HG03342 (cell line): ENCODE measurements around the gene LRP1.

ENCODE experiments used
- ATAC-seq: cut with Tn5 transposase; IDR thresholded peaks from one replicate; pipeline ENCODE4 v1.9.1; 2021; ENCODE audit warnings: mild to moderate bottlenecking, moderate library complexity; ENCODE audit not compliant: unreplicated experiment

LRP1 gene

DNA sequence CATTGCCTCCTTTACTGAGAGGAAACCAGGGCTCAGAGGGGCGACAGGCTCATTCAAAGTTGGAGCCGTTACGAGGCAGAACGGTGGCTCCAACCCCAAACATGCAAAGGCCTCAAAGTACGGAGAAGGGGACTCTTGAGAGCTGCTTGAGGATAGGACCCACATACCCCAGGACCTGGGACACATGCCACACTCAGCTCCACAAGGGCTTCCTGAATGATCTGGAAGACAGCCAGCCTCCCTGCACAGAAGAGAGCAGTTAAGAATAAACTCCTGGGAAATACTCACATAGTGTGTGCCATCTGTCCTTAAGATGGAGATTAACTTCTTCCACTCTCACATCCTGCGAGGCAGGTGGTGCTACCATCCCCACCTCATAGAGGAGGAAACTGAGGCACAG lies 61.8 kb downstream of the LRP1 start:
- no peak for ATAC-seq

DNA sequence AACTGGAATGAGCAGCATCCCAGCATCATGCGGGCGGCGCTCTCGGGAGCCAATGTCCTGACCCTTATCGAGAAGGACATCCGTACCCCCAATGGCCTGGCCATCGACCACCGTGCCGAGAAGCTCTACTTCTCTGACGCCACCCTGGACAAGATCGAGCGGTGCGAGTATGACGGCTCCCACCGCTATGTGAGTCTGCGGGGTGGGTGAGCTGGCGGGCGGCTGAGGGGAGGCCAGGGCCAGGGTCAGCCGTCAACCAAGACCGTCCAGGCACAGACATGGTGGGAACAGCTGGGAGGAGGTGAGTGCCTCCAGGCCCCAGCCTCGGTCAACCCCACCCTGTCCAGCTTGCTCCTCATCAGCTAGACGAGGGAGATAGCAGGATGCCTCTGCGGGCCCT lies 62.5 kb downstream of the LRP1 start:
- ATAC-seq, result no peak

DNA sequence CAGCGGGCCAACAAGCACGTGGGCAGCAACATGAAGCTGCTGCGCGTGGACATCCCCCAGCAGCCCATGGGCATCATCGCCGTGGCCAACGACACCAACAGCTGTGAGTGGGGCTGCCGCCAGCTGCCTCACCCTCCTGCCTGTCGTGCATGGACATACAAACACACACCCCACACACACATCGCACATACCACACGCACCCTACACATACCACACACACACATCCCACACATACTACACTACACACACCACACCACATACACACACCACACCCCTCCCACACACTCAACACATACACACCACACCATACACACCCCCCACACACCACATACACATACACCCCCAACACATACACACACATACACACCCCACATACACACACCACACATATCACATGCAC lies 63.1 kb downstream of the LRP1 start:
- ATAC-seq, result no peak

DNA sequence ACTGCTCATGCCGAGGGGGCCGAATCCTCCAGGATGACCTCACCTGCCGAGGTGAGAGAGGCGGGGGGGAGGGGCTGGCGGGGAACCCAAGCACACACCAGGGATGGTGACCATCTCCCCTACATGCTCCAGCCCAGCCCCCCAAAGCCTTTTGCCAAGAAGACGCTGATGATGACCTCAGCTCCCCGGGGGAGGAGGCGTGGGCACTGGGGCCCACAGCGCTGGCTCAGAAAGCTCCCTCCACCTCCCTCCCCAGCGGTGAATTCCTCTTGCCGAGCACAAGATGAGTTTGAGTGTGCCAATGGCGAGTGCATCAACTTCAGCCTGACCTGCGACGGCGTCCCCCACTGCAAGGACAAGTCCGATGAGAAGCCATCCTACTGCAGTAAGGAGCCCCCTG lies 64.6 kb downstream of the LRP1 start:
- no peak for ATAC-seq

DNA sequence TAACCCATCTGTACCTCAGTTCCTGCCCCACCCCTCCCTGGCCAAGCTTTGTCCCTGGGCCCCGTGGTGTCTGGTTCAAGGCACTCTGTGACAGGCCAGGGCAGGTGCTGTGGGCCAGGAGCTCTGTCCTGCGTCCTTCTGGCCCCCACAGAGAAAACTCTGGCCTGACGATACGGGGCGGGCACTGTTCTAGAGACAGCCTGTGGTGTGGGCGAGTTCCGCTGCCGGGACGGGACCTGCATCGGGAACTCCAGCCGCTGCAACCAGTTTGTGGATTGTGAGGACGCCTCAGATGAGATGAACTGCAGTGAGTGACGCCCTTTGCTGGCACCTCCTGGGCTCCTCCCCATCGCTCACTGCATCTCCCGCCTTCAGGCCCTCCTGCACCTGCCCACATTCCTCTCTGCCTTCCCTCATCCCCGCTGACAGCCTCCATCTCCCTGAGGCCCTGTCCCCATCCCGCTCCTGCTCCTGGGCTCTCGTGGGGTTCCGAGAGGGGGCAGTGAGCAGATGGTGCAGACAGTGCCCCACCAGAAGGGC lies 65.5 kb downstream of the LRP1 start:
- no peak for ATAC-seq

DNA sequence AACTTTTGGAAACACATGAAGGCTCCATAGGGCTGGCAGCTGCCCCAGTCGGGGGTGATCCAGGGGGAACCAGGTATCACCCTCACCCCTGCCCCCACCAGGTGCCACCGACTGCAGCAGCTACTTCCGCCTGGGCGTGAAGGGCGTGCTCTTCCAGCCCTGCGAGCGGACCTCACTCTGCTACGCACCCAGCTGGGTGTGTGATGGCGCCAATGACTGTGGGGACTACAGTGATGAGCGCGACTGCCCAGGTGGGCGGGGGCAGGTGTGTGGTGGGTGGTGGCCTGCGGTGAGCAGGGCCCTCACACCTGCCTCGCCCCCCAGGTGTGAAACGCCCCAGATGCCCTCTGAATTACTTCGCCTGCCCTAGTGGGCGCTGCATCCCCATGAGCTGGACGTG lies 66.0 kb downstream of the LRP1 start:
- ATAC-seq, result no peak

DNA sequence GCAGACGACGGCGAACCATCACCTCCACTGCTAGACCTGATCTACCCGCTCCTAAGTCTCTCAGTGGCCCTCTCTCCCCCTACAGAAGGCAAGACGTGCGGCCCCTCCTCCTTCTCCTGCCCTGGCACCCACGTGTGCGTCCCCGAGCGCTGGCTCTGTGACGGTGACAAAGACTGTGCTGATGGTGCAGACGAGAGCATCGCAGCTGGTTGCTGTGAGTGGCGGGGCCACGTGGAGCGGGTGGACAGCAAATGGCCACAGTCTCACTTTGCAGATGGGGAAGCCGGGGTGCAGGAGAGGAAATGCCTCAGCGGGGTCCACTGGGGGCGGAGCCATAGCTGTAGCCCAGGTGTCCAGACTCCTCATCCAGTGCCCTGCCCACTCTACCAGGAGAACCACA lies 66.9 kb downstream of the LRP1 start:
- no peak for ATAC-seq

DNA sequence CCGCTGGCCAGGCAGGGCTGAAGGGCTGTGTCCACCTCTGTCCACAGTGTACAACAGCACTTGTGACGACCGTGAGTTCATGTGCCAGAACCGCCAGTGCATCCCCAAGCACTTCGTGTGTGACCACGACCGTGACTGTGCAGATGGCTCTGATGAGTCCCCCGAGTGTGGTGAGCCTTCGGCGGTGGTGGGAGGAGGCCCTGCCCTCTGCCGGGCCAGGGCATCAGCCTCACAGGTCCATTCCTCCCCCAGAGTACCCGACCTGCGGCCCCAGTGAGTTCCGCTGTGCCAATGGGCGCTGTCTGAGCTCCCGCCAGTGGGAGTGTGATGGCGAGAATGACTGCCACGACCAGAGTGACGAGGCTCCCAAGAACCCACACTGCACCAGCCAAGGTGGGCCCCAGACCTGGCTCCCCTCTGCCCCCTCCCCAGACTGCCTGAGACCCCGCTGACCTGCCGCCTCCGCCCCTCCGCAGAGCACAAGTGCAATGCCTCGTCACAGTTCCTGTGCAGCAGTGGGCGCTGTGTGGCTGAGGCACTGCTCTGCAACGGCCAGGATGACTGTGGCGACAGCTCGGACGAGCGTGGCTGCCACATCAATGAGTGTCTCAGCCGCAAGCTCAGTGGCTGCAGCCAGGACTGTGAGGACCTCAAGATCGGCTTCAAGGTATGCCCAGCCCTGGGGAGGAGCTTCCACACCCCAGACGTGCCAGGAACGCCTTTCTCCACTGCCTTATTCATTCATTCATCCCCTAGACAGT lies 67.5 kb downstream of the LRP1 start:
- ATAC-seq, result no peak

DNA sequence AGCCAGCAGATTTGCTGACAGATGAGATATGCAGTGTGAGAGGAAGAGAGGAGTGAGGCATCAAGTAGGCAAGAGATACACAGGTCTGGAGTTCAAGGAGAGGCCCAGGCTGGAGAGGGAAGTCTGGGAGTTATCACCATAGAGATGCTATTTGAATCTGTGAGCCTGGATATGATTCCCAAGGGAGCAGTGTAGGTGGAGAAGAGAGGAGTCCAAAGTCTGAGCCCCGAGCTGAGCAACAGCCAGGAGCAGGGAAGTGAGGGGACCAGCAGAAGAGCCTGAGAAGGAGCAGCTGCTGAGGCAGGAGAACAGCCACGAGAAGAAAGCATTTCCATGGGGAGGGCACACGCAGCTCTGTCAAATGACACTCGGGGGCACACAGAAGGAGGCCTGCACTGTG lies 68.2 kb downstream of the LRP1 start:
- no peak for ATAC-seq

DNA sequence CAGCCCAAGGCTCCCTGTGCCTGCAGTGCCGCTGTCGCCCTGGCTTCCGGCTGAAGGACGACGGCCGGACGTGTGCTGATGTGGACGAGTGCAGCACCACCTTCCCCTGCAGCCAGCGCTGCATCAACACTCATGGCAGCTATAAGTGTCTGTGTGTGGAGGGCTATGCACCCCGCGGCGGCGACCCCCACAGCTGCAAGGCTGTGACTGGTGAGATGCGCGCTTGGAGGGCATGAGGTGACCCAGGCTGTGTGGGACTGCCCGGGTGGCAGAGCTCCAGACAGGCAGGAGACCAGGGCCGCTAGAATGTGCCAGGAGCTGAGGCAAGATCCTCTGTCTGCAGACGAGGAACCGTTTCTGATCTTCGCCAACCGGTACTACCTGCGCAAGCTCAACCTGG lies 68.7 kb downstream of the LRP1 start:
- no peak for ATAC-seq

DNA sequence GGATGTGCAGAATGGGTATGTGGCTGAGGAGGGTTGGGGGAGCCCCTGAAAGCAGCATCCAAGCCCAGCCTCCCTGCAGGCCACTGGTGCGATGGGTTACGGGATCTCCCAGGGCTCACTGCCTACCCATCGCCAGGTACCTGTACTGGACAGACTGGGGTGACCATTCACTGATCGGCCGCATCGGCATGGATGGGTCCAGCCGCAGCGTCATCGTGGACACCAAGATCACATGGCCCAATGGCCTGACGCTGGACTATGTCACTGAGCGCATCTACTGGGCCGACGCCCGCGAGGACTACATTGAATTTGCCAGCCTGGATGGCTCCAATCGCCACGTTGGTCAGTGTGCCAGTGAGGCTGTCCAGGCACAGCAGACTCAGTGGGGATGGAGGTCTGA lies 70.0 kb downstream of the LRP1 start:
- no peak for ATAC-seq

DNA sequence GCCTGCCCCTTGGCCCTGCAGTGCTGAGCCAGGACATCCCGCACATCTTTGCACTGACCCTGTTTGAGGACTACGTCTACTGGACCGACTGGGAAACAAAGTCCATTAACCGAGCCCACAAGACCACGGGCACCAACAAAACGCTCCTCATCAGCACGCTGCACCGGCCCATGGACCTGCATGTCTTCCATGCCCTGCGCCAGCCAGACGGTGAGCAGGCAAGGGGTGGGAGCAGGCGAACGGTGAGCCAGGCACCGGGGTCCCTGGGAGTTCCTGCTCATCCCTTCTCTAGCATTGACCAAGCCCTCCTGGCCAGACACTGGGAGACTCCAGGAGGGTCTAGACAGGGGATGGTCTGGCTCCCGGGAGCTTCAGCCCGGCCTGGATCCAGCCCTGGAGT lies 70.9 kb downstream of the LRP1 start:
- ATAC-seq, result no peak

DNA sequence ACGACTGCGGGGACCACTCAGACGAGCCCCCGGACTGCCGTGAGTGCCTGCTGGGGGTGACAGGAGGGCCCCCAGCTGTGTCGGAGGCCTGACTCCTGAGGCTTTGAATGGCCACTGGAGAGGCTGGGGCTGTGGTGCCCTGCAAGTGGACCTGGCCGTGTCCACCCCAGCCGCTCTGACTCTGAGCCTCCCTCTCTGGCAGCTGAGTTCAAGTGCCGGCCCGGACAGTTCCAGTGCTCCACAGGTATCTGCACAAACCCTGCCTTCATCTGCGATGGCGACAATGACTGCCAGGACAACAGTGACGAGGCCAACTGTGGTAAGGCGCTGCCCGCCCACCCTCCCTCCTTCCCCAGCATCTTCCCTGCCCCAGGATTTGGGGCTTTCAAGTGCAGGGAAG lies 72.2 kb downstream of the LRP1 start:
- no peak for ATAC-seq

DNA sequence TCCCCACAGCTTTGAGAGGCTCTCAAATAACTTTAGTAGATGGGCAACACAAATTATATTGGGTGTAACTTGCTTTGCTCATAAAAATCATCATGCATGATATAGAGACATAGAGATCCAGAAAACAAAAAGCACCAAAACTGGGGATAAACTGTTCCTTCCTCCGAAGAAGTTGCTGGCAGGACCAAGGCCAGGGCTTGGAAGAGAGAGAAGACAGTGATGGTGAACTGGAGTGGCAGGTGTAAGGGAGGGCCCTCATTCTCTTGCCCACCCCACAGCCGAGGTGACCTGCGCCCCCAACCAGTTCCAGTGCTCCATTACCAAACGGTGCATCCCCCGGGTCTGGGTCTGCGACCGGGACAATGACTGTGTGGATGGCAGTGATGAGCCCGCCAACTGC lies 72.9 kb downstream of the LRP1 start:
- ATAC-seq, result no peak

DNA sequence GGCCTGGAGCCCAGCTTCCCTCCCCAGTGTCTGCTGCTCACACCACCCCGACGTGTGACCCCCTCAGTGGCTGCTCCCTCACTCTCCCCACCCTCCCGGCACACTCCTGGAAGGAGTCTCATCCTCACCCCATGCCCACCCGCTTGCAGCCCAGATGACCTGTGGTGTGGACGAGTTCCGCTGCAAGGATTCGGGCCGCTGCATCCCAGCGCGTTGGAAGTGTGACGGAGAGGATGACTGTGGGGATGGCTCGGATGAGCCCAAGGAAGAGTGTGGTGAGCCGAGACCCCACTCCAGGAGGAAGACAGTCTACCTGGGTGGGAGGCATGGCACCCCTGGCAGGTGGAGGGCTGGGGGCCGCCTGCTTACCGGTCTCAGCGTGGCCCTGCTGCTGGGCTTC lies 73.3 kb downstream of the LRP1 start:
- ATAC-seq, result no peak

DNA sequence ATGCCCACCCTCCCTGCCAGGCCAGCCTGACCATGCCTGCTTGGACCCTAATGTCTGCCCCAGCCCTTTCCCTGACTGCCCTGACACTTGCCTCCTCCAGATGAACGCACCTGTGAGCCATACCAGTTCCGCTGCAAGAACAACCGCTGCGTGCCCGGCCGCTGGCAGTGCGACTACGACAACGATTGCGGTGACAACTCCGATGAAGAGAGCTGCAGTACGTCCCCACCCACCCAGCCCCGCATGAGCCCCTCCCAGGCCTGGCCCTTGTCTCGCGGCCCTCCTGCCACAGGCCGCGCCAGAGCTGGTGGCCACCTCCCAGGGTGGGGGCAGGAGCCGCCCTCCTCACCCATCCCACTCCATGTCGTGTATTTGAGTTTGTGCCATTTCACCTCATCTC lies 74.0 kb downstream of the LRP1 start:
- no peak for ATAC-seq

DNA sequence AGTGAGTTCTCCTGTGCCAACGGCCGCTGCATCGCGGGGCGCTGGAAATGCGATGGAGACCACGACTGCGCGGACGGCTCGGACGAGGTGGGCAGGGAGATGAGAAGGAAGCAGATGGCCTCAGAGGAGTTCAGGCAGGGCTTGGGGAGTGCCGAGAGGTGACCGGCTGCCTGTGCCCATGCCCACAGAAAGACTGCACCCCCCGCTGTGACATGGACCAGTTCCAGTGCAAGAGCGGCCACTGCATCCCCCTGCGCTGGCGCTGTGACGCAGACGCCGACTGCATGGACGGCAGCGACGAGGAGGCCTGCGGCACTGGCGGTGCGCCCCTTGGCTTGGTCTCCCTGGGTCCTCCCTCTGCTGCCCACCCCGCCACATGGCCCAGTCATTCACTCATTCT lies 74.9 kb downstream of the LRP1 start:
- no peak for ATAC-seq

DNA sequence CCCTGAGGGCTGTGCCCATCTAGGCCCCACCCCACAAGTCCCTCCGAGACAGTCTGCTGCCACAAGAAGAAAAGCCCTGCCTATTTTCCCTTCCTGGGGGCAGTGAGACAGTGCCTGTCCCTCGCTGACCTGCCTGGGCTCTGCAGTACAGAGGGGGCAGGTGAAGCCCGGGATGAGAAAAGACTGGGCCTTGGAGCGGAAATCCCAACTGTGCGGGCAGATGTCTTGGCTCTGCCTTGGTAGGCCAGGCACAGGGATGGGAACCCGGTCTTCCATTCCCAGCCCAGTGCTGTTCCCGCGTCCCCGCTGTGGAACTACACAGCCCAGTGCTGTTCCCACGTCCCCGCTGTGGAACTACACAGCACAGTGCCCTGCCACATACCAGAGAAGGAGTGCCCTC lies 75.5 kb downstream of the LRP1 start:
- no peak for ATAC-seq

DNA sequence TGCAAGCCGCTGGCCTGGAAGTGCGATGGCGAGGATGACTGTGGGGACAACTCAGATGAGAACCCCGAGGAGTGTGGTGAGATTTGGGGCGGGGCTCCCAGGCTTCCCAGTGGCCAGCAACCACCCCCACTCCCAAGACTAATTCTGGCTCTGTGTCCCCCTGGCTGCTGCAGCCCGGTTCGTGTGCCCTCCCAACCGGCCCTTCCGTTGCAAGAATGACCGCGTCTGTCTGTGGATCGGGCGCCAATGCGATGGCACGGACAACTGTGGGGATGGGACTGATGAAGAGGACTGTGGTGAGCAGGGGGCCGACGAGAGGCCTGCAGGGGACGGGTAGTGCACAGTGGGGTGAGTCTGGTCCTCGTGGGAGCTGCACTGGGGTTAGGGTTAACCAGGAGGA lies 76.2 kb downstream of the LRP1 start:
- ATAC-seq, result no peak

DNA sequence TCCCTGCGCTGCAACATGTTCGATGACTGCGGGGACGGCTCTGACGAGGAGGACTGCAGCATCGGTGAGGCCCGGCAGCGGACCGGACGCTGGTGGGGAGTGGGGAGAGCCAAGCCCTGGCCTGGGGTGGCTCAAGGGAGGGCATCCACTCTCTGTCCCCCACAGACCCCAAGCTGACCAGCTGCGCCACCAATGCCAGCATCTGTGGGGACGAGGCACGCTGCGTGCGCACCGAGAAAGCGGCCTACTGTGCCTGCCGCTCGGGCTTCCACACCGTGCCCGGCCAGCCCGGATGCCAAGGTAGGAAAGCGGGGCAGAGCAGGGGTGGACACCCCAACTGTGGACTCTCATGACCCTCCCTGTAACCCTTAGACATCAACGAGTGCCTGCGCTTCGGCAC lies 76.9 kb downstream of the LRP1 start:
- ATAC-seq, result no peak

DNA sequence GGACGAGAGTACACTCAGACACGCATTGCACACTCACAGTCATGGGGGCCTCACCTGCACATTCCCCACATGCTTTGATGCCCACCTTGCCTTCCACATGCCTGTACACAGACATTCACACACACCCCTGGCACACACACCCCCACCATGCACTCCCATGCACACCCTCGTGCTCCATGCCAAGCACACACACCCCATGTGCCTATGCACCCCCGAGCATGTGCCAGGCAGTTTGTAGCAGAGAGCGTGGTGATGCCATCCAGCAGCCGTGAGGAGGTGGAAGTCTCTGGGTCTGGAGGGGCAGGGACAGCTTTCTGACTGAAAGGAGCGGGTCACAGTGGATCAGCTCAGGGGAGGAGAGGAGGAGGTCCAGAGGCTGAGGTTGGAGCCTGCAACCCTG lies 77.6 kb downstream of the LRP1 start:
- no peak for ATAC-seq

DNA sequence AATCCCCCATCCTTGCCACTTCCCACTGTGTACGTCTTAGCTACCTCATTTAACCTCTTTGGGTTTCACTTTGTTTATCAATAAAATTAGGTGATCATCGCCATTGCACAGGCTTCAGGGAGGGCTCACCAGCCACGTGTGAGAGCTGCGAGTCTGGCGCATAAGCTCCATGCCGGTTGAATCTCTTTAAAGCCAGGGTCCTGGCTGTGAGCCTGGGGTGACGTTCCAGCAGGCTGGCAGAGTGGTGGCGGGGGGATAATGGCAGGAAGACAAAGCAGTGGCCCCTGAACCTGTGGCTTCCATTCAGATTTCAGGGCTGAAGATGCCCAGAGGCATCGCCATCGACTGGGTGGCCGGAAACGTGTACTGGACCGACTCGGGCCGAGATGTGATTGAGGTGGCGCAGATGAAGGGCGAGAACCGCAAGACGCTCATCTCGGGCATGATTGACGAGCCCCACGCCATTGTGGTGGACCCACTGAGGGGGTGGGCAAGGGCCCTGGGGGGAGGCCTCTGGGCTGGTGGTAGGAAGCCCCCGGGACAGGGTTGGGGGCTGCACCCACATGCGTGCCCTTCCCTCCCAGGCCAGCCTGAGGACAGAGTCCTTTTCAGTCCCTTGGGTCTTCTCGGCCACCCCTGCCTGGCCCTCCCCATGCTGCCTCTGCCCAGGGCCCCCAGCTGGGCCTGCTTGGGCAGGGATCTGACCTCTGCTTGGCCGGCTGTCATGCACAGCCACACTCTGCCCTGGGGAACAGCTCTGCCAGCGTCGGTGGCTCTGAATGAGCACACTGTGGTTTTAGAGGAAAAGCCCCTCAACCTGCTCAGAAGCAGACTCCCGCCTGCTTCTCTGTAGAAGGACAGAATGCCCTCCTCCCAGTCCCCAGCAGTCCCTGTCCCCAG lies 79.7 kb downstream of the LRP1 start:
- no peak for ATAC-seq
